Measurements from ENCODE around the gene SEPTIN14.
"Not testable (repeated sequence)": the region's sequence is repeated elsewhere in the genome, so short reads cannot be mapped to it uniquely, and the experiment has no call there.

The SEPTIN14 gene

GRCh38 chr7:55818686-55819085 lies 43.9 kb downstream of the SEPTIN14 start:
- DNase-seq (ENCODE audit: insufficient read length, low spot score) (no peak), FAIRE-seq (no peak)
- TF ChIP-seq, protein P1, sequence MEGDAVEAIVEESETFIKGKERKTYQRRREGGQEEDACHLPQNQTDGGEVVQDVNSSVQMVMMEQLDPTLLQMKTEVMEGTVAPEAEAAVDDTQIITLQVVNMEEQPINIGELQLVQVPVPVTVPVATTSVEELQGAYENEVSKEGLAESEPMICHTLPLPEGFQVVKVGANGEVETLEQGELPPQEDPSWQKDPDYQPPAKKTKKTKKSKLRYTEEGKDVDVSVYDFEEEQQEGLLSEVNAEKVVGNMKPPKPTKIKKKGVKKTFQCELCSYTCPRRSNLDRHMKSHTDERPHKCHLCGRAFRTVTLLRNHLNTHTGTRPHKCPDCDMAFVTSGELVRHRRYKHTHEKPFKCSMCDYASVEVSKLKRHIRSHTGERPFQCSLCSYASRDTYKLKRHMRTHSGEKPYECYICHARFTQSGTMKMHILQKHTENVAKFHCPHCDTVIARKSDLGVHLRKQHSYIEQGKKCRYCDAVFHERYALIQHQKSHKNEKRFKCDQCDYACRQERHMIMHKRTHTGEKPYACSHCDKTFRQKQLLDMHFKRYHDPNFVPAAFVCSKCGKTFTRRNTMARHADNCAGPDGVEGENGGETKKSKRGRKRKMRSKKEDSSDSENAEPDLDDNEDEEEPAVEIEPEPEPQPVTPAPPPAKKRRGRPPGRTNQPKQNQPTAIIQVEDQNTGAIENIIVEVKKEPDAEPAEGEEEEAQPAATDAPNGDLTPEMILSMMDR (IDR thresholded peaks at IDR 0.05; ENCODE audit: insufficient read depth, missing control alignments): no peak

- FAIRE-seq; DNase-seq (ENCODE audit: insufficient read length, low spot score): not testable (repeated sequence)
Measured at GRCh38 chr7:55797260-55797659, 65.3 kb downstream of the SEPTIN14 start.

DNA sequence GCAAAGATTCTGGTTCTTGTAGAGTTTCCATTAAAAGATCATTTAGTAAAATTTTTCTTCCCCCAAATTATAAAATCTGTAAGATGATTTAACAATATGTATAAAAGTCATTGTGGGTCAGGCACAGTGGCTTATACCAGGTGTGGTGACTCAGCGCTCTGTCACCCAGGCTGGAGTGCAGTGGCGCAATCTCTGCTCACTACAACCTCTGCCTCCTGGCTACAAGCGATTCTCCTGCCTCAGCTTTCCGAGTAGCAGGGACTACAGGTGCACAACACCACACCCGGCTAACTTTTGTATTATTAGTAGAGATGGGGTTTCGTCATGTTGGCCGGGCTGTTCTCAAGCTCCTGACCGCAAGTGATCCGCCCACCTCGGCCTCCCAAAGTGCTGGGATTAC lies 68.0 kb downstream of the SEPTIN14 start:
- FAIRE-seq: no peak
- TF ChIP-seq, protein P1 (IDR thresholded peaks at IDR 0.05; ENCODE audit: insufficient read depth, missing control alignments): no peak
- no peak for DNase-seq (ENCODE audit: insufficient read length, low spot score)

DNA sequence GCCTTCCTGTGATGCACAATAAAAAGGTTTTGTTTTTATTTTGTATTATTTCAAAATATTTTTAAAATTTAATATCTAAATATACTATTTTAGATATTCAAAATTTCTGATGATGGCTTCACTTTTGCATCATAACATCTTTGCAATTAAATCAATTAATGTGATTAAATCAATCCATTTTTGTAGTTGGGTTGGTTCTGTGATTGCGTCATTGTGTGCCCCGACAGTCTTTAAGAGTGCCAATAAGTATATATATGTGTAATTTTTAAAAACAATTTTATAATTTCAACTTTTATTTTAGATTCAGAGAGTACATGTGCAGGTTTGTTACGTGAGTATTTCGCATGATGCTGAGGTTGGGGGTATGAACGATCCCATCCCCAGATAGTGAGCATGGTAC lies 70.5 kb downstream of the SEPTIN14 start:
- FAIRE-seq (no peak), DNase-seq (ENCODE audit: insufficient read length, low spot score) (no peak)
- TF ChIP-seq, protein P1 (IDR thresholded peaks at IDR 0.05; ENCODE audit: insufficient read depth, missing control alignments): no peak

- TF ChIP-seq, protein P1 (IDR thresholded peaks at IDR 0.05; ENCODE audit: insufficient read depth, missing control alignments): no peak
- FAIRE-seq (no peak), DNase-seq (ENCODE audit: insufficient read length, low spot score) (no peak)
Measured at GRCh38 chr7:55787796-55788195, 74.8 kb downstream of the SEPTIN14 start.

DNA sequence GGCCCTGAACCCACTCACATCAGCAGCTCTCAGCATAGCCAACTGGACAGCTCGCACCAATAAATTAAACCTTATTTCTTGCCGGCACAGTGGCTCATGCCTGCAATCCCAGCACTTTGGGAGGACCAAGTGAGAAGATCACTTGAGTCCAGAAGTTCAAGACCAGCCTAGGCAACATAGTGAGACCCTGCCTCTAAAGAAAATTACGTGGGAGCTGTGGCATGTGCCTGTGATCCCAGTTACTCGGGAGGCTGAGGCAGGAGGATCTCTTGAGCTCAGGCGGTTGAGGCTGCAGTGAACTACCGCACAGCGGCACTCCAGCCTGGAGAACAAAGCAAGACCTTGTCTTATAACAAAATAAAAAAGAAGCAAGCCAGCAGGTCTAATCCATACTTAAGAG lies 75.7 kb downstream of the SEPTIN14 start:
- TF ChIP-seq, protein P1 (IDR thresholded peaks at IDR 0.05; ENCODE audit: insufficient read depth, missing control alignments): no peak
- FAIRE-seq (no peak), DNase-seq (ENCODE audit: insufficient read length, low spot score) (no peak)

- DNase-seq (ENCODE audit: insufficient read length, low spot score); FAIRE-seq: not testable (repeated sequence)
Measured at GRCh38 chr7:55785444-55785843, 77.1 kb downstream of the SEPTIN14 start.

DNA sequence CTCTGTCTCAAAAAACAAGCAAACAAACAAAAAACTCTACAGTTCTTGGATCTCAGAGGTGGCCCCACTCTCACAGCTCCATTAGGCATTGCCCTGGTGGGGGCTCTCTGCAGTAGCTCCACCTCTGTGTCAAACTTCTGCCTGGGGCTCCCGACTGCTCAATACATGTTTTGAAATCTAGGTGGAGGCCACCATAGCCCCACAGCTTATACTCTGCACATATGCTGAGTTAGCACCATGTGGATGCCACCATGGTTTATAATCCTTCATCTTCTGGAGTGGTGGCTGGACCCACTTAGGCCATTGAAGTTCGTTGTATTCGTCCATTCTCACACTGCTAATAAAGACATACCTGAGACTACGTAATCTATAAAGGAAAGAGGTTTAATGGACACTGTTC lies 78.4 kb downstream of the SEPTIN14 start:
- FAIRE-seq (no peak), DNase-seq (ENCODE audit: insufficient read length, low spot score) (no peak)

More for the DNA sequence above, 78.4 kb downstream of the SEPTIN14 start:
- TF ChIP-seq, protein P1 (IDR thresholded peaks at IDR 0.05; ENCODE audit: insufficient read depth, missing control alignments): no peak

All from D721Med (cell line).